SK-N-SH (cell line): ENCODE data around the gene ANO10. TPM values are rescaled to one million over a fixed set of nuclear protein-coding genes. Genes with fewer than 3 reads are reported as not detected.

Experiments used
- CTCF ChIA-PET: fragments of 300-600, 350-600 bp; formaldehyde crosslinking; extraction: SDS; loops from one replicate; lab custom pipeline; 2021; lab: Yijun Ruan, JAX
- POLR2A ChIA-PET: fragments of 350-600 bp; sonication (Branson Sonifier 250); formaldehyde crosslinking; extraction: SDS; loops from one replicate; lab custom pipeline; 2020; ENCODE audit warnings: antibody characterized with exemption, inconsistent platforms; lab: Yijun Ruan, JAX
- DNase-seq: peaks from one replicate; pipeline ENCODE4 v3.0.0; 2012
- H2AFZ ChIP-seq: fragments of 200-600 bp; sonication (generic); 2 replicates; pipeline ENCODE4 v1.8.1; 2016; ENCODE audit warnings: antibody characterized with exemption, mild to moderate bottlenecking, low read depth
- H3F3A ChIP-seq: fragments of 200-600 bp; sonication (generic); replicated peaks from 2 replicates; pipeline ENCODE3; 2016; ENCODE audit warnings: antibody characterized with exemption, mild to moderate bottlenecking; ENCODE audit not compliant: insufficient read depth
- H3K27ac ChIP-seq, 2 experiments: fragments of 200-500 bp in 1 of 2; fragments of 200-600 bp in 1 of 2; sonication (Bioruptor generic) in 1 of 2; sonication (generic), shearing (Covaris generic) in 1 of 2; 2 replicates each; pipeline versions ENCODE4 v1.5.1 to v1.6.1; 2014 to 2016; ENCODE audit warnings: low read depth in 2 of 2, inconsistent platforms in 1 of 2, low read length in 1 of 2, mild to moderate bottlenecking in 1 of 2, mixed read lengths in 1 of 2
- H3K27me3 ChIP-seq: fragments of 200-600 bp; sonication (generic), shearing (Covaris generic); 2 replicates; pipeline ENCODE4 v1.6.1; 2016; ENCODE audit warnings: mixed run types; ENCODE audit not compliant: insufficient read depth
- H3K36me3 ChIP-seq, 2 experiments: fragments of 200-500 bp in 1 of 2; fragments of 200-600 bp in 1 of 2; sonication (Bioruptor generic) in 1 of 2; sonication (generic) in 1 of 2; replicated peaks in 1 of 2; 2 replicates each; pipeline versions ENCODE3 to v1.5.1; 2014 to 2016; ENCODE audit warnings: low read length in 1 of 2, mild to moderate bottlenecking in 1 of 2; ENCODE audit not compliant: insufficient read depth in 2 of 2, control insufficient read depth in 1 of 2
- H3K4me1 ChIP-seq, 2 experiments: fragments of 200-500 bp in 1 of 2; fragments of 200-600 bp in 1 of 2; sonication (Bioruptor generic) in 1 of 2; sonication (generic), shearing (Covaris generic) in 1 of 2; 2 replicates each; pipeline versions ENCODE4 v1.5.1 to v1.6.1; 2014 to 2016; ENCODE audit warnings: low read depth in 1 of 2, low read length in 1 of 2, mixed run types in 1 of 2; ENCODE audit not compliant: insufficient read depth in 2 of 2, control insufficient read depth in 1 of 2
- H3K4me2 ChIP-seq: fragments of 200-600 bp; sonication (generic), shearing (Covaris generic); 2 replicates; pipeline ENCODE4 v1.6.1; 2017; ENCODE audit warnings: mixed run types
- H3K4me3 ChIP-seq, 2 experiments: fragments of 200-500 bp in 1 of 2; fragments of 200-600 bp in 1 of 2; sonication (Bioruptor generic) in 1 of 2; sonication (generic), shearing (Covaris generic) in 1 of 2; 2 replicates each; pipeline versions ENCODE4 v1.5.1 to v1.8.1; 2014 to 2016; ENCODE audit warnings: low read depth in 2 of 2, inconsistent platforms in 1 of 2, low read length in 1 of 2, mild to moderate bottlenecking in 1 of 2, mixed read lengths in 1 of 2, moderate library complexity in 1 of 2
- H3K79me2 ChIP-seq: fragments of 200-600 bp; sonication (generic); 2 replicates; pipeline ENCODE4 v1.8.1; 2017; ENCODE audit warnings: mild to moderate bottlenecking; ENCODE audit not compliant: insufficient read depth
- H3K9ac ChIP-seq: fragments of 200-600 bp; sonication (generic); 2 replicates; pipeline ENCODE4 v1.6.1; 2017; ENCODE audit warnings: mixed run types
- H3K9me2 ChIP-seq: fragments of 200-600 bp; sonication (generic); 2 replicates; pipeline ENCODE4 v1.6.1; 2017; ENCODE audit warnings: mixed run types
- H3K9me3 ChIP-seq: fragments of 200-600 bp; sonication (generic); 2 replicates; pipeline ENCODE4 v1.6.1; 2017; ENCODE audit warnings: mixed run types, mild to moderate bottlenecking, moderate library complexity
- H4K20me1 ChIP-seq: fragments of 200-600 bp; sonication (generic); 2 replicates; pipeline ENCODE4 v1.6.1; 2017; ENCODE audit warnings: mild to moderate bottlenecking, mixed run types; ENCODE audit not compliant: insufficient read depth
- CTCF ChIP-seq: fragments of 200-600 bp; sonication (generic); IDR thresholded peaks from 2 replicates; pipeline ENCODE4 v1.6.1; 2017; ENCODE audit warnings: antibody characterized with exemption, mild to moderate bottlenecking, moderate library complexity
- EP300 ChIP-seq, 2 experiments: IDR thresholded peaks; 2 replicates each; pipeline versions ENCODE4 v1.4.0 to v1.6.1; 2012; ENCODE audit warnings: borderline replicate concordance in 1 of 2, low read depth in 1 of 2, low read length in 1 of 2
- FOSL2 ChIP-seq: IDR thresholded peaks from 2 replicates; pipeline ENCODE4 v1.4.0; 2012; ENCODE audit warnings: low read depth, mild to moderate bottlenecking, moderate library complexity, borderline replicate concordance
- GATA2 ChIP-seq: sonication (generic); formaldehyde crosslinking; IDR thresholded peaks from 2 replicates; pipeline ENCODE4 v1.5.0; 2020; ENCODE audit warnings: mild to moderate bottlenecking, missing genetic modification reagents
- JUND ChIP-seq: IDR thresholded peaks from 2 replicates; pipeline ENCODE4 v1.4.0; 2012
- POLR2AphosphoS5 ChIP-seq: IDR thresholded peaks from 2 replicates; pipeline ENCODE4 v1.6.1; 2012; ENCODE audit warnings: low read depth, low read length
- RFX5 ChIP-seq: IDR thresholded peaks from 2 replicates; pipeline ENCODE4 v1.6.1; 2012; ENCODE audit warnings: mild to moderate bottlenecking, improper control_type of control experiment, low read length
- SIN3A ChIP-seq: IDR thresholded peaks from 2 replicates; pipeline ENCODE4 v1.6.1; 2012; ENCODE audit warnings: low read depth, mild to moderate bottlenecking, low read length, moderate library complexity, borderline replicate concordance
- YY1 ChIP-seq: IDR thresholded peaks from 2 replicates; pipeline ENCODE4 v1.4.0; 2012; ENCODE audit warnings: low read depth, mild to moderate bottlenecking
- WGBS: methylation state at CpG from one replicate; pipeline ENCODE4 v1.1.6; 2017; ENCODE audit warnings: low lambda C conversion rate; 5-methylcytosine and 5-hydroxymethylcytosine counted together
- polyA plus RNA-seq, 3 experiments: library from polyadenylated mRNA; depleted of rRNA; stranded (reverse); fragments of >200 nt; gene quantifications; 2 replicates each; pipeline ENCODE4 v1.2.3, GENCODE V29; 2012
- TF ChIP-seq, protein P1 (sequence below): IDR thresholded peaks from 2 replicates; pipeline ENCODE4 v1.4.0; 2012; ENCODE audit warnings: low read depth, borderline replicate concordance

Gene ANO10
- polyA plus RNA-seq, 1 of the 3 experiments (the other 2 are of a cell fraction) = 16.8 TPM

DNA sequence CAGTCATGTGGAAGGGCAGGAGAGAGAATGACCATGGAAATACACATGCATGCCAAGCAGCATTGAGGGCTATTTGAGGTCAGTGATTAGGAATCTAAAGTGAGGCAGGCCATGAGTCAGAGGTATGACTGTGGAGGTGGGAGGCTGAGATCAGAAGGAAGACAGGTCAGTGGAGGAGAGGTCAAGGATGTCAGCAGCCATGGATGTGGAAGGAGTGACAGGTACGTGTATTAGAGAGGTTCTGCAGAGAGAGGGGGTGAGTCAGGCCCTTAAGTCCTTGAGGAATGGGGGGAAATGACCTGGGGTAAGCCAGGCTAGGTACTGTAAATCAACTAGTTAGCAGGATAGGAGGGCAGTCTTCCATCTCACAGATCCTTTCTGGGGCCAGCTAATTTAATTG is 166.6 kb downstream of the ANO10 start (continued):
- no peak for TF ChIP-seq EP300 (IDR thresholded peaks at IDR 0.05; ENCODE audit: borderline replicate concordance in 1 of 2, low read depth in 1 of 2, low read length in 1 of 2)
- no peak for TF ChIP-seq GATA2 (CRISPR knock-in tag)

DNA sequence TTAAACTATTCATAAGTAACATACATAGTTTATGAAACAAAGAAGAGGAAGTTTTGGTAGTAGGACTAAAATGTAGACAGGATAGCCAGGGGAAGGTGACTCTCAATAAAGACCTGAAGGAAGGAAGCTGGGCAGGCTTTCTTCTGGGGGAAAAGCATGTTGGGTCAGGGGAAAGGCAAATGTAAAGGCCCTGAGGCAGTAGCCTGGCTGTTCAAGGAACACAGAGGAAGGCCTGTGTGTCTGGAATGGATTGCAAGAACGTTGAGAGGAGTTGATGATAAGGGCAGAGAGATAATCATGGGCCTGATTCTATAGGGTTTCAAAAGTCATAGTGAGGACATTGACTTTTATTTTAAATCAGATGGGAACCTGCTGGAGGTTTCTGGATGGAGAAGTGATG is 167.8 kb downstream of the ANO10 start:
- no peak overlapping the region for H3K27ac ChIP-seq
- WGBS = 61% methylated on average over 1 of the region's 1 CpG
- POLR2A ChIA-PET = no interaction called here

More for the DNA sequence above, 167.8 kb downstream of the ANO10 start:
- TF ChIP-seq RFX5 (no peak), JUND (no peak), FOSL2 (no peak), CTCF (no peak), YY1 (no peak), SIN3A (no peak), POLR2AphosphoS5 (no peak)
- TF ChIP-seq, protein P1, sequence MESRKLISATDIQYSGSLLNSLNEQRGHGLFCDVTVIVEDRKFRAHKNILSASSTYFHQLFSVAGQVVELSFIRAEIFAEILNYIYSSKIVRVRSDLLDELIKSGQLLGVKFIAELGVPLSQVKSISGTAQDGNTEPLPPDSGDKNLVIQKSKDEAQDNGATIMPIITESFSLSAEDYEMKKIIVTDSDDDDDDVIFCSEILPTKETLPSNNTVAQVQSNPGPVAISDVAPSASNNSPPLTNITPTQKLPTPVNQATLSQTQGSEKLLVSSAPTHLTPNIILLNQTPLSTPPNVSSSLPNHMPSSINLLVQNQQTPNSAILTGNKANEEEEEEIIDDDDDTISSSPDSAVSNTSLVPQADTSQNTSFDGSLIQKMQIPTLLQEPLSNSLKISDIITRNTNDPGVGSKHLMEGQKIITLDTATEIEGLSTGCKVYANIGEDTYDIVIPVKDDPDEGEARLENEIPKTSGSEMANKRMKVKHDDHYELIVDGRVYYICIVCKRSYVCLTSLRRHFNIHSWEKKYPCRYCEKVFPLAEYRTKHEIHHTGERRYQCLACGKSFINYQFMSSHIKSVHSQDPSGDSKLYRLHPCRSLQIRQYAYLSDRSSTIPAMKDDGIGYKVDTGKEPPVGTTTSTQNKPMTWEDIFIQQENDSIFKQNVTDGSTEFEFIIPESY = no peak
- TF ChIP-seq, all 33 proteins: peak for 0
- peaks cover 0 to 4% of the 10 kb centered on the region in 2 experiments for H3K36me3 ChIP-seq
- H3K4me3 ChIP-seq = no peak overlapping the region
- no peak overlapping the region for H2AFZ ChIP-seq
- peaks cover 4% of the 10 kb centered on the region for H3F3A ChIP-seq
- no peak overlapping the region for H3K9ac ChIP-seq
- CTCF ChIA-PET = no interaction called here
- no peak overlapping the region for H3K4me2 ChIP-seq
- no peak for DNase-seq
- H3K4me1 ChIP-seq = no peaks in the 10 kb centered on the region
- no peaks in the 10 kb centered on the region for H4K20me1 ChIP-seq
- no peaks in the 10 kb centered on the region for H3K9me2 ChIP-seq
- no peaks in the 10 kb centered on the region for H3K27me3 ChIP-seq
- no peaks in the 10 kb centered on the region for H3K79me2 ChIP-seq
- no peaks in the 10 kb centered on the region for H3K9me3 ChIP-seq
